ENCODE data around the gene PPP3CB.
"Not testable (repeated sequence)": the region's sequence is repeated elsewhere in the genome, so short reads cannot be mapped to it uniquely, and the experiment has no call there.

PPP3CB gene

GRCh38 chr10:73413528-73414229 lies 82.1 kb downstream of the PPP3CB start, which contains the start of gene ANXA7:
TSS of gene ANXA7 (minus strand) at chr10:73414058. CDS start at chr10:73400856, 13,202 bp downstream.
- peak; percentile 84 for DNase-seq

DNA sequence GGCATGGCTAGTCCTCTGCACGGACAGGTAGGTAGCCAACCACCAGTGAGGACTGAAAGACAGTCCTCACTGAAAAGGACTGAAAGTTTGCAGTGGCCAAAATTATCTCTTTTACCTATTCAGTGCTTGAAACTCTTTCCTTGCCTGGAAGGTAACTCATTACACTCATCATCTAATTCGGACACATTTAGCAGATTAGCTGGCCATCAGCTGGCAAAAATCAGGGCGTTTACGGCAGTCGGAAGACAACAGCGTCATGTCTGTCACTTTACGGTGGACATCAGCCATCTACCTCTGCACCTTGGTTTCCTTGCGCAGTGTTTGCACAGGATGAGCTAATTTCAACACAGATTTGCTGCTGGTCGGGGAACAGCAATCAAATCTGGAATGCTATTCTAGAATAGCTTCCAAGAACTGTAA lies 82.7 kb downstream of the PPP3CB start:
- DNase-seq = peak; percentile 10

DNA sequence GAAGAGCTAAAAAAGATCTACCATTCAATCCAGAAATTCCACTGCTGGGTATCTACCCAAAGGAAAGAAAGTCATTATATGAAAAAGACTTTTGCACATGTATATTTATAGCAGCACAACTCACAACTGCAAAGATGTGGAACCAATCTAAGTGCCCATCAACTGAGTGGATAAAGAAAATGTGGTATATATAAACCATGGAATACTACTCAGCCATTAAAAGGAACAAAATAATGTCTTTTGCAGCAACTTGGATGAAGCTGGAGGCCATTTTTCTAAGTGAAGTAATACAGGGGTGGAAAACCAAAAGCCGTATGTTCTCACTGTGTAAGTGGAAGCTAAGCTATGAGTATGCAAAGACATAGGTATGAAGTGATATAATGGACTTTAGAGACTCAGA lies 84.9 kb downstream of the PPP3CB start:
- no peak for DNase-seq

- DNase-seq = no peak
These were observed 86.8 kb downstream of the PPP3CB start for GRCh38 chr10:73408978-73409521.

- peak; percentile 7 for DNase-seq
These were observed 87.8 kb downstream of the PPP3CB start for GRCh38 chr10:73408061-73408460.

DNA sequence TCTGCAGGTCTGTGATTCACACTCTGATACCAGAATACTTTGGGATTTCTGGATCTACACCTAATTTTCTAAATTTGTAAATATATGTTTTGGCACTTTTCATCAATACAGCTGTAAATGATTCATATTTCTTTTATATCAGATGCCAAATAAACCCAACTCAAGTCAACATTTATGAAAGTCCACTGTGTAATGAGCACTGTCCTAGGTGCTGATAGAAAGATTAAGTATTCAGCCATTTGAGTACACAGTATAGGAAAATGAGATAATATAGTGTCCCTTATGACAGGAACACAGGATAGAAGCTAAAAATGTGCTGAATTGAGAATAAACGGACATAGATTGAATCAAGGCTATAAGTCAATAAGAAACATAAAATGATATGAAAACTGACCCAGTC lies 88.3 kb downstream of the PPP3CB start:
- DNase-seq = no peak

- DNase-seq = no peak
These were observed 89.0 kb downstream of the PPP3CB start for GRCh38 chr10:73406846-73407245.

DNA sequence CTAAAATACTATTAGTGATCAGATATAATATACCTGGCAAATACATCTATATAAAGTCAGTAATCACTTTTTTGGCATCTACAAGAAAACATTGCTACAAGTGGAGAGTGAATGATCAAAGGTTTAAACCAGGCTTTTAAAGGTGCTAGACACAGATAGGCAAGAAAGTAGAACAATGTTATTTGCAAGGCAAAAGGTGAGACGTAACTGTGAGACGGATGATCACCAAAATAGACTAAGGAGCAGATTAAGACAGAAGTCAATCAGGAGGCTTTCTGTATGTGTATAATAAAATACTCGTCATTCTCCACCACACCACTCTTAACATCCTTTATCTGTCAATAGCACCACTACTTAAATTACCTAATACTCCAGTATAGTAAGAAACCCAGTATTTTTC lies 90.3 kb downstream of the PPP3CB start:
- no peak for DNase-seq

DNA sequence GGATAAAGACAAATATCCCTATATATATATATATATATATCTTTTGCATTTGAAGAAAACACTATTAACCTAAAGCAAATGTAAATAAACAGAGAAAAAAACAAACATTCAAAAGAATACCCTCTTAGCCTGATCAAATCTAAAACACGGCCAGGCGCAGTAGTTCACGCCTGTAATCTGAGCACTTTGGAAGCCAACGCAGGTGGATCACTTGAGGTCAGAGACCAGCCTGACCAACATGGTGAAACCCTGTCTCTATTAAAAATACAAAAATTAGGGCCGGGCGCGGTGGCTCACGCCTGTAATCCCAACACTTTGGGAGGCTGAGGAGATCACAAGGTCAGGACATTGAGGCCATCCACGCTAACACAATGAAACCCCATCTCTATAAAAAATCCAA lies 91.1 kb downstream of the PPP3CB start:
- DNase-seq = no peak

GRCh38 chr10:73401636-73402035 lies 94.2 kb downstream of the PPP3CB start:
- no peak for DNase-seq

- no peak for DNase-seq
These were observed 96.8 kb downstream of the PPP3CB start for GRCh38 chr10:73399063-73399462.

- no peak for DNase-seq
These were observed 97.8 kb downstream of the PPP3CB start for GRCh38 chr10:73398024-73398423.

GRCh38 chr10:73394325-73394724 lies 101.5 kb downstream of the PPP3CB start:
- not testable (repeated sequence) for DNase-seq

- no peak for DNase-seq
These were observed 107.6 kb downstream of the PPP3CB start for GRCh38 chr10:73388228-73388627.

- no peak for DNase-seq
These were observed 109.2 kb downstream of the PPP3CB start for GRCh38 chr10:73386583-73386982.

Data from HCEC 1CT (cell line).